HuH-7 (cell line): ENCODE results near the gene HBG2.
"Not testable (repeated sequence)": the region's sequence is repeated elsewhere in the genome, so short reads cannot be mapped to it uniquely, and the experiment has no call there.

ENCODE experiments used
- DNase-seq: peaks from one replicate; pipeline ENCODE4 v3.0.0; 2011; ENCODE audit warnings: low spot score

The HBG2 gene

GRCh38 chr11:5249807-5250396 lies 4.7 kb downstream of the HBG2 start, which contains the start of gene HBG1:
Gene HBG1, minus strand, starts transcription at chr11:5249857. Its CDS starts 53 bp downstream, at chr11:5249804.
- DNase-seq: not testable (repeated sequence)

GRCh38 chr11:5248498-5248897 lies 6.1 kb downstream of the HBG2 start:
- not testable (repeated sequence) for DNase-seq

- no peak for DNase-seq
Measured at GRCh38 chr11:5247472-5248192, 6.9 kb downstream of the HBG2 start.

GRCh38 chr11:5246772-5247471 lies 7.7 kb downstream of the HBG2 start:
- no peak for DNase-seq

- DNase-seq: no peak
Measured at GRCh38 chr11:5245155-5245554, 9.4 kb downstream of the HBG2 start.

GRCh38 chr11:5243816-5244180 lies 10.8 kb downstream of the HBG2 start:
- no peak for DNase-seq

- DNase-seq: no peak
Measured at GRCh38 chr11:5242933-5243815, 11.4 kb downstream of the HBG2 start.

GRCh38 chr11:5242208-5242607 lies 12.4 kb downstream of the HBG2 start:
- DNase-seq: no peak

GRCh38 chr11:5241458-5241857 lies 13.1 kb downstream of the HBG2 start:
- no peak for DNase-seq

- no peak for DNase-seq
Measured at GRCh38 chr11:5240458-5240857, 14.1 kb downstream of the HBG2 start.

GRCh38 chr11:5240056-5240455 lies 14.5 kb downstream of the HBG2 start:
- DNase-seq: no peak

GRCh38 chr11:5239046-5239445 lies 15.5 kb downstream of the HBG2 start:
- no peak for DNase-seq

- DNase-seq: no peak
Measured at GRCh38 chr11:5238486-5238885, 16.1 kb downstream of the HBG2 start.

- DNase-seq: no peak
Measured at GRCh38 chr11:5237420-5237819, 17.2 kb downstream of the HBG2 start.

GRCh38 chr11:5235364-5236095 lies 19.1 kb downstream of the HBG2 start:
- DNase-seq: no peak

- no peak for DNase-seq
Measured at GRCh38 chr11:5234381-5234834, 20.2 kb downstream of the HBG2 start, which contains the start of gene HBD. Gene HBD, minus strand, starts transcription at chr11:5234483. Its CDS starts 50 bp downstream, at chr11:5234433.

- DNase-seq: no peak
Measured at GRCh38 chr11:5233307-5233706, 21.3 kb downstream of the HBG2 start.

GRCh38 chr11:5232821-5233220 lies 21.8 kb downstream of the HBG2 start:
- DNase-seq: no peak

GRCh38 chr11:5232176-5232575 lies 22.4 kb downstream of the HBG2 start:
- DNase-seq: no peak

- no peak for DNase-seq
Measured at GRCh38 chr11:5231111-5231510, 23.5 kb downstream of the HBG2 start.

GRCh38 chr11:5230266-5230665 lies 24.3 kb downstream of the HBG2 start:
- no peak for DNase-seq
